Measurements from ENCODE around the gene VENTX. TPM values are rescaled to one million over a fixed set of nuclear protein-coding genes. Genes with fewer than 3 reads are reported as not detected.

Gene VENTX
- total and polyA plus RNA-seq, 10 of the 15 experiments (the other 5 are each of a cell fraction or from before 2014, with no cell fraction given): 0.05 TPM; not detected in 9

GRCh38 chr10:133230387-133231195, 7.1 kb upstream of the VENTX start:
- DNase-seq (ENCODE audit: low read depth, low spot score) (no peak), ATAC-seq (no peak), FAIRE-seq (no peak)
- POLR2A ChIA-PET: no interaction called here
- Histone ChIP-seq H2AFZ (ENCODE audit: control insufficient read depth, low read depth, low read length) (no peak overlapping the region), H3K27me3 (replicated peaks in 1 of 2; ENCODE audit: control insufficient read depth in 2 of 2, insufficient read depth in 2 of 2, low read length in 1 of 2) (peaks cover 1 to 3% of the 10 kb centered on the region in 2 experiments; a peak in 2 of 4 replicates), H4K20me1 (ENCODE audit: control insufficient read depth, insufficient read depth) (no peaks in the 10 kb centered on the region), H3K9ac (ENCODE audit: control insufficient read depth, insufficient read depth, low read length) (no peak overlapping the region), H3K9me3 (replicated peaks; ENCODE audit: control insufficient read depth, insufficient read depth, low read length) (no peaks in the 10 kb centered on the region), H3K79me2 (ENCODE audit: control insufficient read depth, insufficient read depth, low read length) (no peaks in the 10 kb centered on the region), H3K27ac (ENCODE audit: control insufficient read depth, insufficient read depth) (no peak overlapping the region), H3K36me3 (ENCODE audit: control insufficient read depth in 2 of 2, insufficient read depth in 2 of 2, low read length in 1 of 2) (no peaks in the 10 kb centered on the region), H3K4me1 (ENCODE audit: control insufficient read depth, insufficient read depth, low read length) (no peaks in the 10 kb centered on the region), H3K4me2 (ENCODE audit: control insufficient read depth, insufficient read depth) (no peak overlapping the region), H3K4me3 (no peak overlapping the region)
- CTCF ChIA-PET: no interaction called here
- TF ChIP-seq CREB1 (IDR thresholded peaks at IDR 0.05; ENCODE audit: low read depth): no peak
- TF ChIP-seq HDAC6 (IDR thresholded peaks at IDR 0.05; ENCODE audit: unreplicated experiment): peak; percentile 66
- in situ Hi-C loops (cut with MboI) (no loop called here), intact Hi-C loops (cut with micrococcal nuclease; ENCODE audit: unreplicated experiment) (no loop called here)
- BruUV-seq (replicated peaks): no TSS peak
- RAD21 ChIA-PET (ENCODE audit: unreplicated experiment): no interaction called here
- SMC1A ChIA-PET (ENCODE audit: uncharacterized antibody, unreplicated experiment): no interaction called here
- 49% methylated on average over 35 of the region's 122 CpGs for WGBS (ENCODE audit: insufficient coverage, insufficient replicate concordance, low lambda C conversion rate, missing lambda C conversion rate)

GRCh38 chr10:133231244-133231945, 6.3 kb upstream of the VENTX start:
- no peak for ATAC-seq
- Histone ChIP-seq H3K79me2 (ENCODE audit: control insufficient read depth, insufficient read depth, low read length) (no peaks in the 10 kb centered on the region), H4K20me1 (ENCODE audit: control insufficient read depth, insufficient read depth) (no peaks in the 10 kb centered on the region), H3K4me3 (no peak overlapping the region), H3K27ac (ENCODE audit: control insufficient read depth, insufficient read depth) (no peak overlapping the region), H3K9me3 (replicated peaks; ENCODE audit: control insufficient read depth, insufficient read depth, low read length) (no peaks in the 10 kb centered on the region), H2AFZ (ENCODE audit: control insufficient read depth, low read depth, low read length) (no peak overlapping the region), H3K27me3 (replicated peaks in 1 of 2; ENCODE audit: control insufficient read depth in 2 of 2, insufficient read depth in 2 of 2, low read length in 1 of 2) (peaks cover 1 to 3% of the 10 kb centered on the region in 2 experiments; a peak in 2 of 4 replicates), H3K4me1 (ENCODE audit: control insufficient read depth, insufficient read depth, low read length) (no peaks in the 10 kb centered on the region), H3K9ac (ENCODE audit: control insufficient read depth, insufficient read depth, low read length) (no peak overlapping the region), H3K4me2 (ENCODE audit: control insufficient read depth, insufficient read depth) (no peak overlapping the region), H3K36me3 (ENCODE audit: control insufficient read depth in 2 of 2, insufficient read depth in 2 of 2, low read length in 1 of 2) (no peaks in the 10 kb centered on the region)
- FAIRE-seq: no peak
- ChIA-PET RAD21 (ENCODE audit: unreplicated experiment) (no interaction called here), POLR2A (no interaction called here), CTCF (no interaction called here), SMC1A (ENCODE audit: uncharacterized antibody, unreplicated experiment) (no interaction called here)
- no TSS peak for BruUV-seq (replicated peaks)
- in situ Hi-C loops (cut with MboI) (no loop called here), intact Hi-C loops (cut with micrococcal nuclease; ENCODE audit: unreplicated experiment) (no loop called here)
- no peak for TF ChIP-seq YBX1 (IDR thresholded peaks at IDR 0.05)
- no peak for TF ChIP-seq STAT3 (IDR thresholded peaks at IDR 0.05; ENCODE audit: low read depth, low read length)
- no peak for TF ChIP-seq NR2F1 (conservative IDR thresholded peaks at IDR 0.05)
- no peak for TF ChIP-seq SP1 (IDR thresholded peaks at IDR 0.05; ENCODE audit: low read depth, low read length)
- 64% methylated on average over 24 of the region's 44 CpGs for WGBS (ENCODE audit: insufficient coverage, insufficient replicate concordance, low lambda C conversion rate, missing lambda C conversion rate)
- no peak for DNase-seq (ENCODE audit: low read depth, low spot score)
